ENCODE data around the gene ITIH3. TPM values are rescaled to one million over a fixed set of nuclear protein-coding genes. Genes with fewer than 3 reads are reported as not detected.
"Not testable (repeated sequence)": the region's sequence is repeated elsewhere in the genome, so short reads cannot be mapped to it uniquely, and the experiment has no call there.

Gene ITIH3
- total and polyA plus RNA-seq, 2 of the 8 experiments (the other 6 are each of a cell fraction or from before 2014, with no cell fraction given), result not detected

DNA sequence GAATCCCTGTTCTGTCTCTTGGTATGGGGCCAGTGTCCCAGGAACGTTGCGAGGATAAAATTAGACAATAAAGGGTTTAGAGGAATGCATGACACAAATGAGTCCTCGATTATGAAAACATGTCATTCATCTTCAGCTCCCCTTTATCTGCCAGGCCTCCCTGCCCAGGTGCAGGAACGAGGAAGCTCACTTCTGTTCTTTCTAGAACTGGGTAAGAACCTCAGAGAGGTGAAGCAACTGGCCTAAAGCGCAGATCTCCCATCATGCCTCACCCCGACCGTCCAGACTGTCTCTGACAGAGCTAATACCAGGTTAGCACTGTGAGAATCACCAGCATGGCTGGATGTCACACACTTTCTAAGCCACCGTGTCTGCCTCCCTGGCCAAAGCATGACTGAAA, 18.7 kb upstream of the ITIH3 start (continued):
- no peak for TF ChIP-seq RBBP5 (IDR thresholded peaks at IDR 0.05; ENCODE audit: borderline replicate concordance, low read depth, low read length)
- no peak for TF ChIP-seq CBX8 (IDR thresholded peaks at IDR 0.05; ENCODE audit: borderline replicate concordance, low read depth, low read length)
- TF ChIP-seq NRF1 (IDR thresholded peaks at IDR 0.05; ENCODE audit: low read depth, low read length), result no peak
- no peak for TF ChIP-seq SRF (IDR thresholded peaks at IDR 0.05; ENCODE audit: low read depth, low read length)
- TF ChIP-seq NANOG (IDR thresholded peaks at IDR 0.05; ENCODE audit: insufficient read depth, low read depth, low read length, poor library complexity, severe bottlenecking), result no peak

- H3K18ac ChIP-seq (ENCODE audit: extremely low read depth, low read length); H2AK5ac ChIP-seq (ENCODE audit: low read depth, low read length); H3K4ac ChIP-seq (replicated peaks; ENCODE audit: insufficient read length, low read depth, low read length); H4K20me1 ChIP-seq (replicated peaks in 1 of 2; ENCODE audit: control insufficient read depth in 1 of 2, insufficient read depth in 2 of 2, low read length in 2 of 2); H2BK20ac ChIP-seq (ENCODE audit: low read length); H3K4me3 ChIP-seq (ENCODE audit: extremely low read depth in 1 of 4, insufficient read depth in 2 of 4, low read depth in 3 of 4, low read length in 4 of 4); H3K79me1 ChIP-seq (ENCODE audit: low read depth, low read length); H3K23me2 ChIP-seq (ENCODE audit: low read depth, low read length); H4K5ac ChIP-seq (ENCODE audit: insufficient read length, low read depth, low read length); H2BK15ac ChIP-seq (ENCODE audit: low read length); H3K9me3 ChIP-seq (ENCODE audit: insufficient read depth in 2 of 2, low read depth in 1 of 2, low read length in 1 of 2); FAIRE-seq; H4K8ac ChIP-seq (ENCODE audit: extremely low read depth, insufficient read depth, low read length); DNase-seq (ENCODE audit: low read depth in 1 of 2, low spot score in 2 of 2); POLR2A ChIA-PET (ENCODE audit: partially characterized antibody); H3K4me1 ChIP-seq (replicated peaks in 1 of 4; ENCODE audit: control insufficient read depth in 3 of 4, insufficient read depth in 4 of 4, low read length in 3 of 4); H3K9ac ChIP-seq (replicated peaks in 1 of 4; ENCODE audit: extremely low read depth in 1 of 4, low read depth in 3 of 4, low read length in 3 of 4); H2AFZ ChIP-seq (ENCODE audit: low read length); H2BK12ac ChIP-seq (ENCODE audit: low read depth, low read length); H3K36me3 ChIP-seq (ENCODE audit: control insufficient read depth in 2 of 4, insufficient read depth in 4 of 4, low read length in 3 of 4); H3K27ac ChIP-seq (ENCODE audit: low read depth, low read length); H3K79me2 ChIP-seq (ENCODE audit: control insufficient read depth in 1 of 2, insufficient read depth in 2 of 2, low read length in 2 of 2); H4K91ac ChIP-seq (replicated peaks; ENCODE audit: insufficient read length, low read length); H3K56ac ChIP-seq (replicated peaks; ENCODE audit: insufficient read length, low read depth, low read length); H3K23ac ChIP-seq (ENCODE audit: insufficient read length); H3K14ac ChIP-seq (ENCODE audit: insufficient read length); H3K4me2 ChIP-seq (ENCODE audit: insufficient read depth in 1 of 2, low read depth in 2 of 2, low read length in 2 of 2); H2BK120ac ChIP-seq (replicated peaks; ENCODE audit: low read depth, low read length); H2BK5ac ChIP-seq (ENCODE audit: low read depth, low read length); H3K27me3 ChIP-seq (replicated peaks in 1 of 4; ENCODE audit: control insufficient read depth in 3 of 4, extremely low read depth in 1 of 4, insufficient read depth in 3 of 4, low read length in 3 of 4): not testable (repeated sequence)
- CTCF ChIA-PET (ENCODE audit: partially characterized antibody), result interaction anchor here (1.1 to 4.3 kb wide), 5 partner anchors 16 to 211 kb away, joined by 3 to 21 read pairs (median 7); no protein-coding TSS in a partner anchor
- 90% methylated on average over 6 of the region's 6 CpGs; no CpG with 5 or more reads in 1 of the 2 experiments for WGBS, 2 experiments (ENCODE audit: extremely low coverage in 1 of 2, insufficient coverage in 1 of 2, insufficient read length in 1 of 2, insufficient replicate concordance in 2 of 2, low coverage in 1 of 2, low lambda C conversion rate in 2 of 2, missing lambda C conversion rate in 1 of 2)
Measured at GRCh38 chr3:52776486-52776885, 18.1 kb upstream of the ITIH3 start.
